Epithelial cell of prostate (primary cell): Measurements from ENCODE around the gene MTCL3.

Experiments
- DNase-seq: peaks from one replicate; pipeline ENCODE4 v3.0.0-alpha.2; 2011; ENCODE audit warnings: low read depth, low spot score
- H3K27ac ChIP-seq: fragments of 450-650 bp; 2 replicates; pipeline ENCODE4 v1.5.1; 2017; ENCODE audit warnings: mild to moderate bottlenecking

The MTCL3 gene

DNA sequence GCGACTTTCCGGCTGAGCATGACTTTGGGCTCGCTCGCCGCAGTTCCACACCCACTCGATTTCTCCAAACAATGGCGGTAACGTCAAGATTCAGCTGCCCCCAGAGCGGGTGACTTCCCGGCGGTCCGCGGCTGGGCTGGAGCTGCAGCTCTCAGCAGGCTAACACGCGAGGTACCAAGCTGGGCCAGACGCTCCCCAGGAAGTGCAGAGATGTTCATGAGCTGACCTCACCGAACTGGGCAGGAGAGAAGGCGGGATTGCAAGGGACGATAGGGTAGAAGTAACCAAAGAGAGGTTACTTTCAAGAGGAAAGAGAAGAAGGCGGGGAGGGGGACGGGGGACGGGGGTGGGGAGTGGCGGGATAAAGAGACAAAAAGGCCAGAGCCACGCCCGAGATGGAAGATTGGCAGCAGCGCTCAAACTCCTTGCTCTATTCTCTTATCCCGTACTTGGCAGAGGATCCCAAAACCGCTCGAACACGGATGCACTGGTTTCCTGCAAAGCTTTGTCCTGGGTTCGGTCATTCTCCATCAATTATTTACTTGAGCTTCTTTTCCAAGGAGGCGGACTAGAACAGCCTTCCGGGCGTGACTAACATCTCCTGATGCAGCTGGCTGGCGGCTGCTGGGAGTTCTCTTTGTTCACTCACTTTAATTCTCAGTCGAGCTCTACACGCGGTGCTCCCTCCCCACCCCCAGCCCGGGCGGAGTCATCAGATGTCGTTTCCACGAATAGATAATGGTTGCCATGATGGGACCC is at the start of gene MTCL3:
TSS of gene MTCL3 (minus strand) at position 626 of the 759 bp plus-strand sequence.
- no peak within 1 kb of the TSS for H3K27ac ChIP-seq
- DNase-seq: no peak

DNA sequence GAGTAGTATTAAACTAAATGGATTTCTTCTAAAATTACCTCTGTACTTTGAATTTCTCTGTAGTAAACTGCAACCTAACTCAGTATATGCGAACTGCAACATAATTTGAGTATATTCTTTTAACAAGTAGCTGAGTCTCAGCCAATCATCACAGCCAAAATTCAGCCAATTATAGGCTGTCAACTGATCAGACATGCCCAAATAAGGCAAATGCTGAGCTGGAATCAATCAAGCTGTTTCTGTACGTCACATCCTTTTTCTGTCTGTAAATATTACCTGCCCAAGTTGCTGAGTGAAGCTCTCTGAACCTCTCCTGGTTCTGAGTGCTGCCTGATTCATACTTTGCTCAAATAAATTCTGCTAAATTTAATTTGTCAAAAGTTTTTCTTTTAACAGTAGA is 48.3 kb upstream of the MTCL3 start:
- no peak overlapping the region for H3K27ac ChIP-seq
- DNase-seq: no peak

DNA sequence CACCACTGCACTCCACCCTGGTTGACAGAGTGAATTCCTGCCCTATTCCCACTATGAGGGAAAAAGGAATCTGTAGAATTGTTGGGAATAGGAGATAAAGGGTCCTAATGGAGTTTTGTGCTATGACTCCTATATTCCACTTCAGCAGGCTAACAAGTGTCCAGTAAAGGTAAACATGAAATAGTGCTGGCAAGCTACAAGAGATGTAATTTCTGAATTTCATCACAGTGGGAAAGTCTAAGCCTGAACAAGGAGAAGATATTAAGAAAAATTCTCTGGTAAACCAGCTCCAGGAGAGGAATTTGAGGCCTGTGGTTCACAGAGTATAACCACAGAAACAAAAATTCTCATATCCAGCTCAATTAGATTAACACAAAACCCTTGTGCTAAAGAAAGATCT is 47.5 kb upstream of the MTCL3 start:
- DNase-seq: no peak
- H3K27ac ChIP-seq: no peak overlapping the region

DNA sequence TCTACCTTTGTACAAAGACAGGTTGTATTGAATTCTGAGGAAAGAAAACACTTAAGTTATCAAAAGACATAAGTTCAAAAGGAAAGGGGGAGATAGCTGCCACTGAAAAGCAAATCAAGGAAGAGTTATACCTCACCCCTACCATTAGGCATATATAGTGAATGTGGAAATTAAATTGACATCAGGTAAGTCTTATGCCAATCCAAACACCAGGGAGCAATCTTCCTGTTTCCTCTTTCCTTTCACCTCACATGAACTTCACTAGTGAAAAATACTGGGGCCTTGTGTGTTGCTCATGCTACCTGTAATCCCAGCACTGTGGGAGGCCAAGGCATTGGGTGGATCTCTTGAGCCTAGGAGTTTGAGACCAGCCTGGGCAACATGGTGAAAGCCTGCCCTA is 47.0 kb upstream of the MTCL3 start:
- no peak overlapping the region for H3K27ac ChIP-seq
- no peak for DNase-seq

DNA sequence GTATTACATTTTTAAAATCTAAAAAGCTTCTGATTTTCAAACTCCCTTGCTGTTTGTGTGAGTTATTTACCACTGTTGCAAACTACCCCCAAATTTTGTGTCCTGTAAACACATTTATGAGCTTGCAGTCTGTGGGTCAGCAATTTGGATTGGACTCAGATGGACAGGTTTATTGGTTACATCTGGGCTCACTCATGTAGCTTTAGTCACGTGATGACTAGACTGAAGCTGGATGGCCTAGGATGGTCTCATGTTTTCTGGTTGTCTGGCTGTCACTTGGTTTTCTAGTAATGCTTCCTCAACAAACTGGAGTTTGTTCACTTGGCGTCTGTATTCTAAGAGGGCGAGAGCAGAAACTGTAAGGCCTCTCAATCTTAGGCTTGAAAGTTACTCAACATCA is 45.6 kb upstream of the MTCL3 start:
- no peak for DNase-seq
- H3K27ac ChIP-seq: no peak overlapping the region

DNA sequence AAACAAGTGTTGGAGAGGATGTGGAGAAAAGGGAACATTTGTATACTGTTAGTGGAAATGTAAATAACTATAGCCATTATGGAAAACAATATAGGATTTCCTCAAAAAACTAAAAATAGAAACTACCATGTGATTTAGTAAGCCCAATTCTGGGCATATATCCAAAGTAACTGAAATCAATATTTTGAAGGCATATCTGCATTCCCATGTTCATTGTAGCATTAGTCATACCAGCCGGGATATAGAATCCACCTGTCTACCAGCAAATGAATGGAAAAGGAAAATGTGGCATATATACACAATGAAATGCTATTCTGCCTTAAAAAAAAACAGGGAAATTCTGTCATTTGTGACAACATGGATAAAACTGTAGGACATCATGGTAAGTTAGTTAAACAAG is 42.5 kb upstream of the MTCL3 start:
- no peak overlapping the region for H3K27ac ChIP-seq
- no peak for DNase-seq

DNA sequence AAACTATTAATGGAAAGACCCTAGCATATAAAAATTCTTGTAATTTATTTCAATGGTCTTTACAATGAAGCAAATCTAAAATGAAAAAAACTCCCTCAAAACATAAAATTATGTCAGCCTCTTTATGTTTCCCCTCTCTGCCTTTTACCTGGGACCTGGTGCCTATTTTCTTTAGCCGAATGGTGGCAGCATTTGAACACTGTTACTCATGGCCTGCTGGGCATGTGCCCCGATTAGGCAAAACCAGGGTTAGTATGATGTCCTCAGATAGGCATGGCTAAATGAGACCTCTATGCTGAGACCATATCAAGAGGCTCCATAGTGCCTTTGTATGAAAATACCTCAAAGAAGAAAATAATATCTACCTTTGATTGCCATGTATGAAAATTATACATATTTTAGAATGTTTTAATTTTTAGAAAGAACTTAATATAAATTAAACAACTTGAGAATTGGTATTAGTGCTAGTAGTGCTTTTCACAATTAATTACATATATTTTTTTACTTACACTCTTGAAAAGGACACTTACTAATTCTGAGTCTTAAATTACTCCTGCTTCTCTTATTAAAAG is 35.4 kb upstream of the MTCL3 start:
- no peak overlapping the region for H3K27ac ChIP-seq
- no peak for DNase-seq

DNA sequence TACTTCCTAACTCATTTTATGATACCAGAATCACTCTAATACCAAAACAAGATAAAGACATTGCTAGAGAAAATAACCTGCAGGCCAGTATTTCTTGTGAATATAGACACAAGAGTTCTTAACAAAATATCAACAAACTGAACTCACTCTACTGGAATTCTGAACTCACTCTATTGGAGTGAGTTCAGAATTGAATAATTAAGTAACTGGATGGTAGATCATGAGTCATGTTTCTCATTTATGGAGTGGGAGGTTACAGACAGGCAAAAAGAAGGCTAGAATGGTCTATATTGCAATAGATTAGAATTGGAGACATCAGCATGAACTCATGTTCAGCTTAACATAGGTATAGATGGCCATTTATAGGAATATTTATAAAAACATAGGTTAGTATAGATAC is 31.3 kb upstream of the MTCL3 start:
- no peak for DNase-seq
- H3K27ac ChIP-seq: no peak overlapping the region

DNA sequence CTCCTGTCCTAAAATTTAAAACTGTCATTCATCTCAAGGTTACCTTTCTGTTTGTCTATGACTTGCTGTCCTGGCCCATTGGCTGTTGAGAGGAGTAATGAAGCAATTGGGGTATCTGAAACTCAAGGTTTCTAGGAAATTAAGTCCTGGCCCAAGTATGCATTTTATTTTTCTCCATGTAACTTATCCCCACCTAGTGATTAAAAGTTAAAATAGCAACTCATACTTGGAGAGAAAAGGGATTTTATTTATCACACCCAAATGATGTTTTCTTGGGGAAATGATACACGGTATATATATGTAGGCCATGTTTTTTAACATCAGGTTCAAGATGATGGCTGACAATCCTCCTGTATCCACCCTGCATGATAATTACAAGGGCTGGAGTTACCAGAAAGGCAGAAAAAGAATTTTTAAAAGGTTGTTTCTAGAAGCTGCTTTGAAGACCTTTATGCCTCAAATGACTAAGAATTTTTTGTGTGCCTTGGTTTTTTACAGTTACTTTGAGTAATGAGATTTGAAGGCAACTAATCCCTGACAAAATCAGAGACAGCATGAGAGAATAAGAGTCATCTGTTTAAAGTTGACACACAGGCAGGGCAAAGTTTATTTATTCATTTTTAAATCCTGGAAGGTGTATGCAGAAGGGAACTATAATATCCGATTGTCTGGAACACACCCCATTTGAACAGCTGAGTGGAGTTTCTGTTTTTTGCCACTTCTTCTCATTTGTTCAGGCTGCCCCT is 28.9 kb upstream of the MTCL3 start:
- no peak for DNase-seq
- H3K27ac ChIP-seq: no peak overlapping the region

DNA sequence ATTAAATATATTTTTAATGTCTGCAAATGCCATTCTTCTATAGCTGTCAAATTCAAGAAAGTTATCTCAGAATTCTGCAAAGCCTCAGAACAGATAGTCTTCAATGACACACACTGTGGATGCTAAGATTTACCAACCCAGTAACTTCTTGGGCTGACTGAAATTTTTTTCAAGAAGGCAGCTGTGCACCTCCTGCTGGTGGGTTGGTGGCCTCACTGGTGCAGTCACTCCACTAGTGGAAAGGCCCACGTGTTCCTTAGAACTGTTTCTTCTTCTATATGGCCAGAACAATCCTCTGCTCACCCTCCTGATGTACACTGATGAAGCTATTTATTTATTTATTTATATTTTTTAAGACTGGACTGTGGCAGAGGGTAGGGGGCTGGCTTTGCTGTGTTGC is 28.1 kb upstream of the MTCL3 start:
- H3K27ac ChIP-seq: no peak overlapping the region

DNA sequence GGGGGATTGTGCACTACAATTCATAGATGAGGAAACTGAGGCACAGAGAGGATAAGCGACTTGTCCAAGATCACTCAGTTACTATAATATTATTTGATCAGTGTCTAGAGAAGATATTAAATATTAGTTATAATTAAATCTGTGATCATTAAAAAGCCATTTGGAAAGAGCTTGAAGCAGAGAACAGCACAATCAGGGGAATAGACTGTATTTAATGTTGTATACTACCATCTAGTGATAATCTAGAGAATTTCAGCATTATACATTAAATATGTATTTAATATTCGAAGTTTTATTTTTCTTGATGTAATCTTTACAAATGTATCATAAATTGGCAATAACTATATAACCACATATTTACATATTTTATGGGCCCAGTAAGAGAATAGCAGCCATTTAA is 20.1 kb upstream of the MTCL3 start:
- no peak overlapping the region for H3K27ac ChIP-seq

More for the DNA sequence above, 28.1 kb upstream of the MTCL3 start:
- no peak for DNase-seq

DNA sequence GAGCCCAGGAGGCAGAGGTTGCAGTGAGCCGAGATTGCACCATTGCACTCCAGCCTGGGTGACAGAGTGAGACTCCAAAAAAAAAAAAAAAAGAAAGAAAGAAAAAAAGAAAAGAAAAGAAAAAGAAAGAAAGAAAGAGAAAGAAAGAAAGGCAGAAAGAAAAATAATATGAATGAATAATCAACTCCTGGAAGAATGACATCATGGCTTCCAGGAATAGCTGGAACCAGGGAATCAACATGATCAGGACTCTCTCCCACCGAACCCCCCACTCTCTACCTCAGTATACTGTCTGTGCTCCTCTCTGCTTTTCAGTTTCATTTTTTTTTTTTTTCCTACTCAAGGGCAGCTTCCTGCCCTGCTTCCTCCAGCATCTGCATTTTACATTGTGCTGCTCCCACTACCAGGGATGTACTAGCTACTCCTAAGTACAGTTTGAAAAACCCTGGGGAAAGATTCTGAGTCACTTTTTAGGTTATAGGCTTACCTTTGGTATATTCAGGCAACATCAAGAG is 19.7 kb upstream of the MTCL3 start:
- DNase-seq: no peak
- no peak overlapping the region for H3K27ac ChIP-seq

More for the DNA sequence above, 20.1 kb upstream of the MTCL3 start:
- no peak for DNase-seq

DNA sequence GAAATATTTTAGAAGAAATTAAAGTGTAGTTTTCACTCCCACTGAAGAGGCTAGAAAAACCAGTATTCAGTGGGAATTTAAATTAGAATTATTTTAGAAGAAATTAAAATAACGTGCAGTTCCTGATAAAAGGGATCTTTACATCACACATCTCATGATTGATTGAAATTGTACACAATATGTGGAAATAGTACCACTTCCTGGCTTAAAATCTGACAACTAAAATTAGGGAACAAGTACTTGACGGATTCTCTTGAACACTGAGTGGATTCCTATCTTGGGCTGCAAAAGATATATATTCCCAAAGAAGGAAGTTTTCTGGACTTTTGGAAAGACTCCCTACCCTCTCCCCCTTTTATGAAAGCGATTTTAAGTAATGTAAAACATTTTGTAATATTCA is 14.6 kb upstream of the MTCL3 start:
- DNase-seq: no peak
- no peak overlapping the region for H3K27ac ChIP-seq

DNA sequence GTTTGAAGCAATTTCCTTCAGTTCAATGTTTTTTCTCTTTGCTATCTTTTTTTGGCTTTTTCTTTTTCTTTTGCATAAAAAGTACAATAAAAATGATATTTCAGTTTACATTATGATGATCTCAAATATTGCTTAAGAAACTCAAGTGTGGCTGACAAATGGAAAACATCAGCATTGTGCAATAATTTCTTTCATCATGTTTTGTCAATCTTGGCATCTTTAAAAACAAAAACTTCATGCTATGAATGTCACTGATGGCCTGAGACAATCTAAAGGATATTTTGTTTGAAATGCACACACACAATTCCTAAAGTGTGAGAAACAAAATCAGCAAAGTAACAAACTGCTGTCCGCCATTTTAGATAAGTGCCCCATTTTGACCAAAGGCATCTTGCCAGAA is 13.9 kb upstream of the MTCL3 start:
- H3K27ac ChIP-seq: no peak overlapping the region
- no peak for DNase-seq

DNA sequence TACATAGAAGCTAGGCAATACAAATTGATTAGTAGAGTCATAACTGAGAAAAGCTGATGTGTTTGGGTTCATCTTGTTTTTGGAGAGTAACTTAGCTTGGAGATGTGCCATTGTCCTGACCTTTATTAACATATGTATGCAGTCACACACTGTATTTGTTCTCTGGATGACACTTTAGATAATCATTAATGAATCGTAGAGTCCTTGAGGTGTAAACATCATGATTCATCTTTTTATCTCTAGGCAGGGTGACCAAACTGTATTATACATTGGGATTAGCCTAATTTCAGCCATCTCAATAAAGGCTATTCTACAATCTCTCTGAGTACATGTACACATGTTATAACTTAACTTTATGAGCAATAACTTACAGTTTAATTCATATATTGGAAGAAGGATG is 3.6 kb upstream of the MTCL3 start:
- no peak for DNase-seq
- no peak overlapping the region for H3K27ac ChIP-seq

DNA sequence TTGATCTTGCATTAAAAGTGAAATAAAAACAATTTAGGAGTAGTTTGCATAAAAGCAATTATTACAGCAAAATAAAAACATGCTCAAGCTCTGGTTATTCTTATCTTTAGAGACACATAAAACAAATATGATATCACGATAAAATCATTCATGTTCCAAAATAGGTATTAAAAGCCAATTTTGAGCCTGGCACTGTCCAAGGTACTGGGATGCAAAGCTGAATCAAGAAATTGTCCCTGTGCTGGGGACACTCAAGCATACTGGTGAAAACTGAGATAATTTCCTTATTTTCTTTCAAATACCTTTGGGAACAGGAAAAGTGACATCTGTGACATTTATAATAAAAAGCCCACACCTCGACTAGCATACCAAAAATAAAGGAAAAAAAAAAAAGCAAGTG is 931 bp upstream of the MTCL3 start:
- no peak overlapping the region for H3K27ac ChIP-seq
- no peak for DNase-seq

DNA sequence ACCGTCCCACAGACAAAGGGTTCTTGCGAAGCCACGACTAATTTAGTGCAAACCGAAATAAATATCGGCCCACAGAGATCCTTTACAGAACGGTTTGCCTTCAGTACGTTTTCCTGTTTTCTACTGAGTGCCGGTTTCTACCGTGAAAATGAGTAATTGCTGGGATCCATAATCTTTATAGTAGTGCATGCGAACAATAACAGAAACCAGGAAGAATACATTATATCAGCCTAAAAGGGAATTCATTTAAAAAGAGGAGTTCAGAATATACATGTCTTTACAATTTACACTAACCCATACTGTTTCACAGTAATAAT is 292 bp upstream of the MTCL3 start:
- no peak for DNase-seq
- H3K27ac ChIP-seq: no peak overlapping the region

DNA sequence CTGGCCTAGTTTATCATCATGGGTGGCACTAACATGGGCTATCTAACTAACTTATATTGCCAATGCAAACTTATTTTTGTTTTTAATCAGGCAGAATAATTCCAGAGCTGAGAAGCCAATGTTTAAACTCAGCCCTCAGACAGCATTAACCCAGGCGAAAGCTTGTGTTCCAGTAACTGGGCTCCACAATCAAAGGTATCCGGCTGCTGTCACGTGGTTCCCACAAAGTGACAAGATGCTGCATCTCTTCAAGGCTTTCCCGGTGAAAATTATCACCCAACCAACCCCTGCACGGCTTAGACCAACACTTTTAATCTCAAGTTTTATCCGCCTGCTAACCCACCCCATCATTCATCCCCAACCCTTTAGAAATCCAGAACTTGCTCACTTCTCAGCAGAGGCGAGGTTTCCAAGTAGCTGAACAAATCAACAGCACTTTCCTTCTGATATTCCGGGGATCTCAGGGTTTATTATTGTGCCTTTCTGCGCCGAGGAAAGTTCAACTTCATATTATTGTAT is 885 bp downstream of the MTCL3 start:
- no peak overlapping the region for H3K27ac ChIP-seq
- DNase-seq: no peak

DNA sequence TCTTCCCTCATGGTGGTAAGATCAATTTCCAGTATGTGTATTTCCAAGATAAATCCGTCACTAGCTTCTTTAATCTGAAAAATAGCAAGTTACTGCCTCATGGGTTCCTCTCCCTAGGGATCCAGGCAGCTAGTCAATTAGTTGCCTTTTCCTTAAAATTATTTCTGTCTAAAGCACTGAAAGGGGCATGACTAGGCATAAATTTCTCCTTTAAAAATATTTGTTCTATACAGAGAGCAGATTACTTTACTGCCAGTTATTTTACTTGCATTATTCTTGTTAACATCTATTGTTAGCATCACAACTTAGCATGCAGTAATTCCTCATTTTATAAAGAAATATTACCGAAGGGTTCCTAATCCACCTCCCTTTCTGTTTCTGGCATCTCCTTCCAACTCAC is 1.4 kb downstream of the MTCL3 start:
- H3K27ac ChIP-seq: no peak overlapping the region
- DNase-seq: no peak

DNA sequence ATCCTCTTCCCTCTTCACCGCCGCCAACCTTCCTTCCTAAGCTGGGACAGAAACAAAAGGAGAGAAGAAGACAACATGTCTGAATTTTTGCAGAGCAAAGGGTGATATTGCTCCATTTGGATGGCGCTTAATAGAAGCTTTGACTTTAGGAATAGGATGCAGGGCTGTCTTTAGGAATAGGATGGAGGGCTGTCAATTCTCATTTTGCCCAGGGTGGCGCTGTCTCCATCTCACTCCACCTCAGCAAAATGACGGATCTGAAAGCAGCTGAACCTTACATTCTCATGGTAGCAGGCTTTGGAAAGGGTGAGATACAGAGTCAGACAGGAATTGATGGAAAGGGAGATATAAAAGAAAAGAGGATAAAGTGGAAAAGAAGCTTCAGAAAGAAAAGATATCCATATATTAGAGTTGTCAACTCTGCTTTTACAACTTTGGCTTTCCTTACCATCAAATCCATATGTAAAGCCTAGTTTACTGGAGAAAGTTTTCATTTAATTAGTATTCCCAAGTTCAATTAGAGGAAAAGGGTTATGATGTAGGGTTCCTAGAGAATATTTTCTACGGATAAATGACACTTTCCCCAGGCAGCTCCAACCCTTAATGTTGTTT is 2.4 kb downstream of the MTCL3 start:
- no peak overlapping the region for H3K27ac ChIP-seq
- no peak for DNase-seq
